ENCODE results near the gene PPARD. TPM values are rescaled to one million over a fixed set of nuclear protein-coding genes. Genes with fewer than 3 reads are reported as not detected.

PPARD gene
- total and polyA plus RNA-seq, 2 experiments from 2014 or later: 17.1 to 34.0 TPM

- Histone ChIP-seq H3K27me3 (no peaks in the 10 kb centered on the region), H3K9me3 (ENCODE audit: low read depth) (no peaks in the 10 kb centered on the region), H3K27ac (peak overlapping the region; percentile 95), H3K4me1 (ENCODE audit: low read depth) (peaks cover 23% of the 10 kb centered on the region), H3K36me3 (no peaks in the 10 kb centered on the region), H3K4me3 (no peak overlapping the region)
- no peak for TF ChIP-seq CTCF (IDR thresholded peaks at IDR 0.05; ENCODE audit: low read depth, low read length)
- DNase-seq (ENCODE audit: low read depth in 1 of 2, low spot score in 1 of 2): no peak
These were observed 19.8 kb downstream of the PPARD start for GRCh38 chr6:35362200-35362599.

DNA sequence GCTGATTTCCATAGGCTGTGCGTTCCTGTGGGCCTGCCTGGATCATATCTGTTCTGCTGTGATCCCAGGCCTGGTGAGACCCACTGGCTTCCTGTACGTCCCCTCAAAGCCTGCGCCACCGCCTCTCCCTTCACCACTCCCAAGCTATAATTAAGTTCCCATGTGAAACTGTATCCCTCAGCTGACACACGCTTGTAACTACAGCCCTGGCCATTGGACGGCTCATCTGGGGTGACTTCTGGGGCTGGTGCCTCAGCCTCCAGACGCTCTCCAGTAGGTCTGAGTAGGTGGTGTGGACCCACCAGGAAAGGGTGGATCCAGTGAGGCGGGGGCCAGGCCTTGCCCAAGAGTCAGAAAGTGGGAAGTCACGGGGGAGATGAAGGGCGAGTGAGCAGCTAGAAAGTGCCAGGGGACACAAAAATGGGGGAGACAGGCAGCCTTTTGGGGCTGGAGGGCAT, 21.0 kb downstream of the PPARD start:
- no peaks in the 10 kb centered on the region for H3K9me3 ChIP-seq (ENCODE audit: low read depth)
- DNase-seq (ENCODE audit: low read depth in 1 of 2, low spot score in 1 of 2): peak in 1 of 2 donors; percentile 85

GRCh38 chr6:35365594-35366203, 23.3 kb downstream of the PPARD start:
- Histone ChIP-seq H3K27me3 (no peaks in the 10 kb centered on the region), H3K36me3 (no peaks in the 10 kb centered on the region), H3K4me1 (ENCODE audit: low read depth) (peaks cover 27% of the 10 kb centered on the region), H3K4me3 (no peak overlapping the region), H3K9me3 (ENCODE audit: low read depth) (no peaks in the 10 kb centered on the region), H3K27ac (peak overlapping the region; percentile 21)
- no peak for TF ChIP-seq CTCF (IDR thresholded peaks at IDR 0.05; ENCODE audit: low read depth, low read length)
- DNase-seq (ENCODE audit: low read depth in 1 of 2, low spot score in 1 of 2): no peak

More for the DNA sequence above, 21.0 kb downstream of the PPARD start:
- peak overlapping the region; percentile 95 for H3K27ac ChIP-seq
- peak overlapping the region; percentile 1 for H3K4me3 ChIP-seq
- peaks cover 24% of the 10 kb centered on the region for H3K4me1 ChIP-seq (ENCODE audit: low read depth)
- no peaks in the 10 kb centered on the region for H3K36me3 ChIP-seq
- TF ChIP-seq CTCF (IDR thresholded peaks at IDR 0.05; ENCODE audit: low read depth, low read length): no peak
- no peaks in the 10 kb centered on the region for H3K27me3 ChIP-seq

- no peak for TF ChIP-seq CTCF (IDR thresholded peaks at IDR 0.05; ENCODE audit: low read depth, low read length)
- Histone ChIP-seq H3K27ac (no peak overlapping the region), H3K27me3 (no peaks in the 10 kb centered on the region), H3K4me3 (no peak overlapping the region), H3K9me3 (ENCODE audit: low read depth) (no peaks in the 10 kb centered on the region), H3K4me1 (ENCODE audit: low read depth) (peaks cover 32% of the 10 kb centered on the region), H3K36me3 (no peaks in the 10 kb centered on the region)
- no peak for DNase-seq (ENCODE audit: low read depth in 1 of 2, low spot score in 1 of 2)
These were observed 23.8 kb downstream of the PPARD start for GRCh38 chr6:35366204-35366596.

- H3K27ac ChIP-seq: no peak overlapping the region
- TF ChIP-seq CTCF (IDR thresholded peaks at IDR 0.05; ENCODE audit: low read depth, low read length): no peak
- DNase-seq (ENCODE audit: low read depth in 1 of 2, low spot score in 1 of 2): no peak
- H3K27me3 ChIP-seq: no peaks in the 10 kb centered on the region
- H3K4me3 ChIP-seq: no peak overlapping the region
- peaks cover 34% of the 10 kb centered on the region for H3K4me1 ChIP-seq (ENCODE audit: low read depth)
- no peaks in the 10 kb centered on the region for H3K9me3 ChIP-seq (ENCODE audit: low read depth)
- H3K36me3 ChIP-seq: no peaks in the 10 kb centered on the region
These were observed 25.3 kb downstream of the PPARD start for GRCh38 chr6:35367646-35368037.

All from cardiac muscle cell (in vitro differentiated cells and primary cell).